Osteoblast (primary cell): ENCODE measurements around the gene ABCC1. TPM values are rescaled to one million over a fixed set of nuclear protein-coding genes. Genes with fewer than 3 reads are reported as not detected.

Experiments used
- DNase-seq: peaks from one replicate; pipeline ENCODE4 v3.0.0; 2011; ENCODE audit warnings: low spot score, mixed read lengths; ENCODE audit not compliant: insufficient read length; ENCODE audit errors: missing footprints
- H2AFZ ChIP-seq: 2 replicates; pipeline ENCODE4 v1.6.0; 2011; ENCODE audit warnings: mild to moderate bottlenecking, low read length
- H3K27ac ChIP-seq: 2 replicates; pipeline ENCODE4 v1.5.1; 2011; ENCODE audit warnings: mild to moderate bottlenecking, low read depth, low read length, moderate library complexity
- H3K27me3 ChIP-seq: 2 replicates; pipeline ENCODE4 v1.6.0; 2012; ENCODE audit warnings: mild to moderate bottlenecking, control low read depth, inconsistent platforms, low read length, moderate library complexity; ENCODE audit not compliant: insufficient read depth
- H3K36me3 ChIP-seq: 2 replicates; pipeline ENCODE4 v1.5.1; 2011; ENCODE audit warnings: mild to moderate bottlenecking, low read length, control low read depth, moderate library complexity; ENCODE audit not compliant: insufficient read depth
- H3K4me1 ChIP-seq: 2 replicates; pipeline ENCODE4 v1.5.1; 2011; ENCODE audit warnings: mild to moderate bottlenecking, low read length, control low read depth, moderate library complexity; ENCODE audit not compliant: insufficient read depth
- H3K4me2 ChIP-seq: 2 replicates; pipeline ENCODE4 v1.6.0; 2011; ENCODE audit warnings: mild to moderate bottlenecking, low read length; ENCODE audit not compliant: insufficient read depth
- H3K4me3 ChIP-seq: fragments of 200-600 bp; sonication (generic); 3 replicates; pipeline ENCODE4 v1.5.1; 2012; ENCODE audit warnings: mild to moderate bottlenecking, low read length, inconsistent platforms; ENCODE audit not compliant: insufficient read depth
- H3K79me2 ChIP-seq: 2 replicates; pipeline ENCODE4 v1.6.0; 2012; ENCODE audit warnings: mild to moderate bottlenecking, low read length, control low read depth, inconsistent platforms; ENCODE audit not compliant: insufficient read depth
- H3K9me3 ChIP-seq: 2 replicates; pipeline ENCODE4 v1.5.1; 2011; ENCODE audit warnings: low read depth, low read length, control low read depth
- H4K20me1 ChIP-seq: 2 replicates; pipeline ENCODE4 v1.6.0; 2012; ENCODE audit warnings: mild to moderate bottlenecking, low read length, control low read depth; ENCODE audit not compliant: insufficient read depth
- total RNA-seq: library from RNA; depleted of rRNA; stranded (reverse); fragments of >200 nt; gene quantifications from 2 replicates; pipeline ENCODE4 v1.2.3, GENCODE V29; 2012
- TF ChIP-seq, protein P1 (sequence below): IDR thresholded peaks from 2 replicates; pipeline ENCODE4 v1.5.1; 2011; ENCODE audit warnings: mild to moderate bottlenecking, low read depth, low read length, moderate library complexity; ENCODE audit errors: extremely low read depth

Gene ABCC1
- total RNA-seq, 1 donor = 33.7 TPM

DNA sequence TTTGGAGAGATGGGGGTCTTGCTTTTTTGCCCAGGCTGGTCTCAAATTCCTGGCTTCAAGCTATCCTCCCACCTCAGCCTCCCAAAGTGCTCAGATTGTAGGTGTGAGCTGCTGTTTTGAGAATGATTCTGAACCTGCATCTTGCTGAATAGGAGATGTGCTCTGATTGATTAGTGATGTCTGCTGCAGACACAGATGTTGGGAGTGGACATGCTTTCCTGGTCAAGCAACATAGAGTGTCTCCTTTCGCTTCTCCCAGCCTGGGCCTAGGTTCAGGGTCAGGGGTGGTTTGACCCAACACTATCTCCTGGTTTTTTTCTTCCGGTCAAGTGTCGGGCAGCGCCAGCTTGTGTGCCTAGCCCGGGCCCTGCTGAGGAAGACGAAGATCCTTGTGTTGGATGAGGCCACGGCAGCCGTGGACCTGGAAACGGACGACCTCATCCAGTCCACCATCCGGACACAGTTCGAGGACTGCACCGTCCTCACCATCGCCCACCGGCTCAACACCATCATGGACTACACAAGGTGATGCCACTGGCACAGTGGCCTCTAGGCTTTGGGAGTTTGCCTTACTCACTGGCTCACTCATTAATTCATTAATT lies 188.7 kb downstream of the ABCC1 start:
- Histone ChIP-seq H3K27me3 (no peaks in the 10 kb centered on the region), H3K4me1 (no peaks in the 10 kb centered on the region), H3K9me3 (no peaks in the 10 kb centered on the region), H3K4me3 (no peak overlapping the region), H3K79me2 (no peaks in the 10 kb centered on the region), H4K20me1 (peaks cover 4% of the 10 kb centered on the region), H3K4me2 (no peak overlapping the region), H2AFZ (no peak overlapping the region), H3K36me3 (peaks cover 86% of the 10 kb centered on the region), H3K27ac (no peak overlapping the region)
- TF ChIP-seq, protein P1, sequence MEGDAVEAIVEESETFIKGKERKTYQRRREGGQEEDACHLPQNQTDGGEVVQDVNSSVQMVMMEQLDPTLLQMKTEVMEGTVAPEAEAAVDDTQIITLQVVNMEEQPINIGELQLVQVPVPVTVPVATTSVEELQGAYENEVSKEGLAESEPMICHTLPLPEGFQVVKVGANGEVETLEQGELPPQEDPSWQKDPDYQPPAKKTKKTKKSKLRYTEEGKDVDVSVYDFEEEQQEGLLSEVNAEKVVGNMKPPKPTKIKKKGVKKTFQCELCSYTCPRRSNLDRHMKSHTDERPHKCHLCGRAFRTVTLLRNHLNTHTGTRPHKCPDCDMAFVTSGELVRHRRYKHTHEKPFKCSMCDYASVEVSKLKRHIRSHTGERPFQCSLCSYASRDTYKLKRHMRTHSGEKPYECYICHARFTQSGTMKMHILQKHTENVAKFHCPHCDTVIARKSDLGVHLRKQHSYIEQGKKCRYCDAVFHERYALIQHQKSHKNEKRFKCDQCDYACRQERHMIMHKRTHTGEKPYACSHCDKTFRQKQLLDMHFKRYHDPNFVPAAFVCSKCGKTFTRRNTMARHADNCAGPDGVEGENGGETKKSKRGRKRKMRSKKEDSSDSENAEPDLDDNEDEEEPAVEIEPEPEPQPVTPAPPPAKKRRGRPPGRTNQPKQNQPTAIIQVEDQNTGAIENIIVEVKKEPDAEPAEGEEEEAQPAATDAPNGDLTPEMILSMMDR = no peak
- DNase-seq = no peak

DNA sequence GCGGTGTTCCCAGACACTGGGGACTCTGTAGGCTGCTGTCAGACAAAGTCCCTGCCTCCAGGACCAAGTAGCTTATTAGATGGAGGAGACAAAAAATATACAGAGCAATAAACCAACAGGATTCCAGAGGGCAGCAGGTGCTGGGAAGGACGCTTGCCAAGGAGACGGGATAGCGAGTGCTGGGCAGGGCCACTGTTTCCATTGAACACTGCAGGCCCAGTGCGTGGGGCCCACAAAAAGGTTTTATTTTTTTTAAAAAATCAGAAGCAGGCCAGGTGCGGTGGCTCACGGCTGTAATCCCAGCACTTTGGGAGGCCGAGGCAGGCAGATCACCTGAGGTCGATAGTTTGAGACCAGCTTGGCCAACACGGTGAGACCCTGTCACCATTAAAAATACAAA lies 189.6 kb downstream of the ABCC1 start:
- TF ChIP-seq, protein P1 = no peak
- no peak overlapping the region for H3K4me3 ChIP-seq
- H3K27me3 ChIP-seq = no peaks in the 10 kb centered on the region
- DNase-seq = no peak
- H4K20me1 ChIP-seq = peaks cover 5% of the 10 kb centered on the region
- no peak overlapping the region for H2AFZ ChIP-seq
- H3K36me3 ChIP-seq = peaks cover 83% of the 10 kb centered on the region
- no peaks in the 10 kb centered on the region for H3K4me1 ChIP-seq
- no peaks in the 10 kb centered on the region for H3K9me3 ChIP-seq
- no peak overlapping the region for H3K27ac ChIP-seq
- H3K79me2 ChIP-seq = no peaks in the 10 kb centered on the region
- no peak overlapping the region for H3K4me2 ChIP-seq

DNA sequence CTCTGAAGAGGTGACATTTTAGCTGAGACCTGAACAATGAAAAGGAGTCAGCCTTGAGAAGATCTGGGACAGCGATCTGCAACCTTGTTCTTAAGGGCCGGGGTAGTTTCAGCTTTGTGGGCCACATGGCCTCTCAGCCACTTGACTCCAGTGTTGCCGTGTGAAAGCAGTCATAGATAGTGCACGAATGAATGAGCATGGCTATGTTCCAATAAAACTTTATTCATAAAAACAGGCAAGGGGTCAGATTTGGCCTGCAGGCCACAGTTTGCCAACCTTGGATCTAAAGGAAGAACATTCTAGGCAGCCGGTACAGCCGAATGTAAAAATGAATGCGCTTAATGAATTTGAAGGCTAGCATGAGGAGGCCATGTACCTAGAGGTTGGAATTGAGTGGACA lies 190.4 kb downstream of the ABCC1 start:
- Histone ChIP-seq H3K4me3 (no peak overlapping the region), H2AFZ (no peak overlapping the region), H3K9me3 (no peaks in the 10 kb centered on the region), H3K36me3 (peaks cover 78% of the 10 kb centered on the region), H3K4me1 (no peaks in the 10 kb centered on the region), H3K27ac (no peak overlapping the region), H3K27me3 (no peaks in the 10 kb centered on the region), H4K20me1 (peaks cover 5% of the 10 kb centered on the region), H3K4me2 (no peak overlapping the region), H3K79me2 (no peaks in the 10 kb centered on the region)
- DNase-seq = no peak
- TF ChIP-seq, protein P1 = no peak

DNA sequence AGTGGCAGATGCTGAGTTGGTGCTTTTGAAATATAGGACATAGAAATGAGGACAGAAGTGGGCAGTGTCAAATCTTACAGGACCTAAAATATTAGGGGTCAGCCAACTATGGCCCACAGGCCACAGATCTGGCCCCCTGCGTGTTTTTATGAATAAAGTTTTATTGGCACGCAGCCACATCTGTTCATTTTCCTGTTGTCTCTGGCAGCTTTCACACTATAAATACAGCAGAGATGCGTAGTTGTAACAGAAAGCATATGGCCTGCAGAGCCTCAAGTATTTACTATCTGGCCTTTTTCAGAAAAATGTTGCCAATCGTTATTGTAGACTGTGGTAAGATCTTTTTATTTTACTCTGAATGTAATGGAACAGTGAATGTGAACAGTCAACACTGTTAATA lies 191.1 kb downstream of the ABCC1 start:
- H4K20me1 ChIP-seq = peaks cover 9% of the 10 kb centered on the region
- H3K79me2 ChIP-seq = no peaks in the 10 kb centered on the region
- no peaks in the 10 kb centered on the region for H3K27me3 ChIP-seq
- H3K4me1 ChIP-seq = no peaks in the 10 kb centered on the region
- no peak overlapping the region for H3K4me3 ChIP-seq
- no peak for DNase-seq
- H3K4me2 ChIP-seq = no peak overlapping the region
- H2AFZ ChIP-seq = no peak overlapping the region
- no peak overlapping the region for H3K27ac ChIP-seq
- H3K9me3 ChIP-seq = no peaks in the 10 kb centered on the region
- H3K36me3 ChIP-seq = peaks cover 75% of the 10 kb centered on the region
- TF ChIP-seq, protein P1 = no peak
